Neutrophil (primary cell): ENCODE data around the gene OTOA.
"Not testable (repeated sequence)": the region's sequence is repeated elsewhere in the genome, so short reads cannot be mapped to it uniquely, and the experiment has no call there.

ENCODE experiments used
- H3K27ac ChIP-seq: fragments of 200-600 bp; sonication (generic); 2 replicates; pipeline ENCODE4 v1.5.1; 2016; ENCODE audit warnings: mild to moderate bottlenecking, moderate library complexity
- H3K27me3 ChIP-seq: fragments of 200-600 bp; sonication (generic); 2 replicates; pipeline ENCODE4 v1.6.0; 2016; ENCODE audit warnings: mild to moderate bottlenecking
- H3K36me3 ChIP-seq: fragments of 200-600 bp; sonication (generic); 2 replicates; pipeline ENCODE4 v1.5.1; 2017
- H3K4me1 ChIP-seq, 2 experiments: fragments of 200-600 bp in 1 of 2; sonication (generic) in 1 of 2; 1 replicate in 1 of 2; 2 replicates in 1 of 2; pipeline versions ENCODE4 v1.5.1 to v1.6.1; 2013 to 2016; ENCODE audit warnings: low read depth in 1 of 2, low read length in 1 of 2, mild to moderate bottlenecking in 1 of 2, moderate library complexity in 1 of 2; ENCODE audit not compliant: control insufficient read depth in 1 of 2, insufficient read depth in 1 of 2
- H3K4me3 ChIP-seq, 2 experiments: fragments of 200-600 bp in 1 of 2; sonication (generic) in 1 of 2; 1 replicate in 1 of 2; 2 replicates in 1 of 2; pipeline ENCODE4 v1.5.1; 2013 to 2016; ENCODE audit warnings: low read depth in 1 of 2, low read length in 1 of 2, mild to moderate bottlenecking in 1 of 2, moderate library complexity in 1 of 2
- H3K9me3 ChIP-seq: fragments of 200-600 bp; sonication (generic); 2 replicates; pipeline ENCODE4 v1.5.1; 2016
- TF ChIP-seq, protein P1 (sequence below): fragments of 200-600 bp; sonication (generic); IDR thresholded peaks from 2 replicates; pipeline ENCODE4 v1.5.1; 2016; ENCODE audit warnings: antibody characterized with exemption

The OTOA gene

DNA sequence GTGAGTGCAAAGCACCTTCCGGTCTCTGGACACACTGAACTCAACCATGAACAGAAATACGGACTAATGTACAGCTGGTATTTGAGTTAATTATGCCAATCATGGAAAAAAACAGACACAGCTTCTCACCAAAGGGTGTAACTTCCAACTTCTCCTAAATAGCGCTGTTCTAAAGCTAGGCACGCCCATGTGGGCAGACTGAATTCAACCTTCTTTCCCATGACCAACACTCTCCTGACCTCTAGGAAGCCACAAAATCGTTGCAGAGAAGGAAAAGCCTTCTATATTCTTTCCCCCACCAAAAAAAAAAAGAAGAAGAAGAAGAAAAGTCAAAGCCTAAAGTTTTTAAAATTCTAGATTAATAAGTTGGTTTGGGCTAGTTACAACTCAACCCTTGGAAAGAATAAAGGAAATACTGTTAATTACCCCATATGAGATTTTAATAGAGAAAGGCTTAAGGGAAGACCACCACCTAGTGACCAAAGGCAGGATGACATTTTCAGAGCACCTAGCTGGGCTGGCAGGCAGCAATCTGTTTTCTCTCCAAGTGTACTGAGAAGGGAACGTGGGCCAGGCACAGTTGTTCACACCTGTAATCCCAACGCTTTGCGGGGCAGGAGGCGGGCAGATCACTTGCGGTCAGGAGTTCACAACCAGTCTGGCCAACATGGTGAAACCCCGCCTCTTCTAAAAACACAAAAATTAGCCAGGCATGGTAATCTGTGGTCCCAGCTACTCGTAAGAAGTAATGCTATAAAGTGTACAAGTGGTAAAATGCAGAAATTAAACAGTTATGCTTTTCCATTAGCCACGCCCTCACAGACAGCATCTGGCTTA lies 138.0 kb downstream of the OTOA start:
- not testable (repeated sequence) for H3K9me3 ChIP-seq, H3K27ac ChIP-seq, H3K27me3 ChIP-seq, H3K4me1 ChIP-seq, H3K4me3 ChIP-seq, H3K36me3 ChIP-seq
- TF ChIP-seq, protein P1, sequence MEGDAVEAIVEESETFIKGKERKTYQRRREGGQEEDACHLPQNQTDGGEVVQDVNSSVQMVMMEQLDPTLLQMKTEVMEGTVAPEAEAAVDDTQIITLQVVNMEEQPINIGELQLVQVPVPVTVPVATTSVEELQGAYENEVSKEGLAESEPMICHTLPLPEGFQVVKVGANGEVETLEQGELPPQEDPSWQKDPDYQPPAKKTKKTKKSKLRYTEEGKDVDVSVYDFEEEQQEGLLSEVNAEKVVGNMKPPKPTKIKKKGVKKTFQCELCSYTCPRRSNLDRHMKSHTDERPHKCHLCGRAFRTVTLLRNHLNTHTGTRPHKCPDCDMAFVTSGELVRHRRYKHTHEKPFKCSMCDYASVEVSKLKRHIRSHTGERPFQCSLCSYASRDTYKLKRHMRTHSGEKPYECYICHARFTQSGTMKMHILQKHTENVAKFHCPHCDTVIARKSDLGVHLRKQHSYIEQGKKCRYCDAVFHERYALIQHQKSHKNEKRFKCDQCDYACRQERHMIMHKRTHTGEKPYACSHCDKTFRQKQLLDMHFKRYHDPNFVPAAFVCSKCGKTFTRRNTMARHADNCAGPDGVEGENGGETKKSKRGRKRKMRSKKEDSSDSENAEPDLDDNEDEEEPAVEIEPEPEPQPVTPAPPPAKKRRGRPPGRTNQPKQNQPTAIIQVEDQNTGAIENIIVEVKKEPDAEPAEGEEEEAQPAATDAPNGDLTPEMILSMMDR, result peak; percentile 60

GRCh38 chr16:21802375-21802663 lies 138.6 kb downstream of the OTOA start:
- H3K36me3 ChIP-seq, H3K27ac ChIP-seq, H3K4me3 ChIP-seq, H3K9me3 ChIP-seq, H3K27me3 ChIP-seq, H3K4me1 ChIP-seq: not testable (repeated sequence)
